ENCODE measurements around the gene ITGA2. TPM values are rescaled to one million over a fixed set of nuclear protein-coding genes. Genes with fewer than 3 reads are reported as not detected.

The ITGA2 gene
- total and polyA plus RNA-seq, 2 of the 8 experiments (the other 6 are each of a cell fraction or from before 2014, with no cell fraction given) = 1.4 to 7.7 TPM

- CTCF ChIA-PET (ENCODE audit: partially characterized antibody) = interaction anchor here (0.9 to 3.9 kb wide), 8 partner anchors 18 to 94 kb away, joined by 3 to 17 read pairs (median 3); no protein-coding TSS in a partner anchor
- H2AK5ac ChIP-seq (ENCODE audit: low read depth, low read length) = no peak overlapping the region
- POLR2A ChIA-PET (ENCODE audit: partially characterized antibody) = no interaction called here
- TF ChIP-seq BCL11A (IDR thresholded peaks at IDR 0.05; ENCODE audit: low read depth in 2 of 2, low read length in 2 of 2) (no peak), E2F6 (IDR thresholded peaks at IDR 0.05) (no peak), ATF3 (IDR thresholded peaks at IDR 0.05; ENCODE audit: insufficient read depth, low read depth, low read length) (no peak), TCF12 (IDR thresholded peaks at IDR 0.05; ENCODE audit: low read depth, low read length) (no peak), ASH2L (IDR thresholded peaks at IDR 0.05; ENCODE audit: low read length) (no peak), SRF (IDR thresholded peaks at IDR 0.05; ENCODE audit: low read depth, low read length) (no peak), SIRT6 (IDR thresholded peaks at IDR 0.05; ENCODE audit: low read length) (no peak), KDM4A (IDR thresholded peaks at IDR 0.05; ENCODE audit: low read depth, low read length, severe bottlenecking) (no peak), RAD21 (IDR thresholded peaks at IDR 0.05 in 1 of 2, conservative IDR thresholded peaks at IDR 0.05 in 1 of 2; ENCODE audit: low read depth in 2 of 2, low read length in 2 of 2) (no peak), CHD2 (IDR thresholded peaks at IDR 0.05; ENCODE audit: low read length) (no peak), JUN (IDR thresholded peaks at IDR 0.05; ENCODE audit: low read depth, low read length) (no peak), SIN3A (conservative IDR thresholded peaks at IDR 0.05 in 1 of 2, IDR thresholded peaks at IDR 0.05 in 1 of 2; ENCODE audit: low read depth in 1 of 2, low read length in 2 of 2) (no peak), CREB1 (IDR thresholded peaks at IDR 0.05) (no peak), GABPA (IDR thresholded peaks at IDR 0.05; ENCODE audit: borderline replicate concordance, insufficient read depth, low read length) (no peak)
These were observed 20.7 kb downstream of the ITGA2 start for GRCh38 chr5:53009816-53010215.

More at GRCh38 chr5:53009816-53010215, 20.7 kb downstream of the ITGA2 start:
- no peak overlapping the region for H2BK20ac ChIP-seq (ENCODE audit: low read length)
- no peak overlapping the region for H2BK120ac ChIP-seq (replicated peaks; ENCODE audit: low read depth, low read length)
- no peak overlapping the region for H3K56ac ChIP-seq (replicated peaks; ENCODE audit: insufficient read length, low read depth, low read length)
- H2BK5ac ChIP-seq (ENCODE audit: low read depth, low read length) = no peak overlapping the region
- H3K36me3 ChIP-seq (ENCODE audit: control insufficient read depth in 2 of 4, insufficient read depth in 4 of 4, low read length in 3 of 4) = no peaks in the 10 kb centered on the region
- H2AFZ ChIP-seq (ENCODE audit: low read length) = no peak overlapping the region
- H4K91ac ChIP-seq (replicated peaks; ENCODE audit: insufficient read length, low read length) = no peak overlapping the region
- no peak overlapping the region for H3K4me3 ChIP-seq (ENCODE audit: extremely low read depth in 1 of 4, insufficient read depth in 2 of 4, low read depth in 3 of 4, low read length in 4 of 4)
- H4K20me1 ChIP-seq (replicated peaks in 1 of 2; ENCODE audit: control insufficient read depth in 1 of 2, insufficient read depth in 2 of 2, low read length in 2 of 2) = no peaks in the 10 kb centered on the region
- H3K4me1 ChIP-seq (replicated peaks in 1 of 4; ENCODE audit: control insufficient read depth in 3 of 4, insufficient read depth in 4 of 4, low read length in 3 of 4) = no peaks in the 10 kb centered on the region
- H4K8ac ChIP-seq (ENCODE audit: extremely low read depth, insufficient read depth, low read length) = no peak overlapping the region
- no peak overlapping the region for H3K4me2 ChIP-seq (ENCODE audit: insufficient read depth in 1 of 2, low read depth in 2 of 2, low read length in 2 of 2)
- H3K79me2 ChIP-seq (ENCODE audit: control insufficient read depth in 1 of 2, insufficient read depth in 2 of 2, low read length in 2 of 2) = no peaks in the 10 kb centered on the region
- no peaks in the 10 kb centered on the region for H3K23me2 ChIP-seq (ENCODE audit: low read depth, low read length)
- H3K27me3 ChIP-seq (replicated peaks in 1 of 4; ENCODE audit: control insufficient read depth in 3 of 4, extremely low read depth in 1 of 4, insufficient read depth in 3 of 4, low read length in 3 of 4) = no peaks in the 10 kb centered on the region
- 87% methylated on average over 1 of the region's 1 CpG; no CpG with 5 or more reads in 1 of the 2 experiments for WGBS, 2 experiments (ENCODE audit: extremely low coverage in 1 of 2, insufficient coverage in 1 of 2, insufficient read length in 1 of 2, insufficient replicate concordance in 2 of 2, low coverage in 1 of 2, low lambda C conversion rate in 2 of 2, missing lambda C conversion rate in 1 of 2)
- no peak overlapping the region for H2BK15ac ChIP-seq (ENCODE audit: low read length)
- no peak overlapping the region for H4K5ac ChIP-seq (ENCODE audit: insufficient read length, low read depth, low read length)
- H3K23ac ChIP-seq (ENCODE audit: insufficient read length) = no peak overlapping the region
- no peaks in the 10 kb centered on the region; a peak in 1 of 4 replicates for H3K9me3 ChIP-seq (ENCODE audit: insufficient read depth in 2 of 2, low read depth in 1 of 2, low read length in 1 of 2)
- no peak overlapping the region for H3K9ac ChIP-seq (replicated peaks in 1 of 4; ENCODE audit: extremely low read depth in 1 of 4, low read depth in 3 of 4, low read length in 3 of 4)
- no peak overlapping the region for H3K4ac ChIP-seq (replicated peaks; ENCODE audit: insufficient read length, low read depth, low read length)
- no peaks in the 10 kb centered on the region for H3K79me1 ChIP-seq (ENCODE audit: low read depth, low read length)
- no peak overlapping the region for H3K18ac ChIP-seq (ENCODE audit: extremely low read depth, low read length)
- H3K14ac ChIP-seq (ENCODE audit: insufficient read length) = no peak overlapping the region
- FAIRE-seq = no peak
- H2BK12ac ChIP-seq (ENCODE audit: low read depth, low read length) = no peak overlapping the region
- H3K27ac ChIP-seq (ENCODE audit: low read depth, low read length) = no peak overlapping the region
- no peak for DNase-seq (ENCODE audit: low read depth in 1 of 2, low spot score in 2 of 2)

All from H1 (cell line).